Effector memory CD8-positive, alpha-beta T cell (primary cell): ENCODE measurements around the gene RASGRF2.

Source experiments
- ATAC-seq: fragments of 150-1000 bp; cut with Tn5 transposase; replicated peaks from 2 replicates; pipeline ENCODE4 v1.10.0; 2021; ENCODE audit warnings: mild to moderate bottlenecking, moderate library complexity
- DNase-seq, 3 experiments: peaks; one replicate each; pipeline ENCODE4 v3.0.0; 2021
- H3K27ac Mint-ChIP-seq, 2 donors: one replicate each; pipeline ENCODE4 v1.8.0; 2022; ENCODE audit warnings: mild to moderate bottlenecking in 2 of 2, mixed read lengths in 2 of 2, moderate library complexity in 2 of 2
- H3K27me3 Mint-ChIP-seq, 2 donors: one replicate each; pipeline ENCODE4 v1.8.0; 2022; ENCODE audit warnings: mixed read lengths in 2 of 2
- H3K36me3 Mint-ChIP-seq: one replicate; pipeline ENCODE4 v1.8.0; 2022; ENCODE audit warnings: mild to moderate bottlenecking, moderate library complexity, mixed read lengths; ENCODE audit not compliant: insufficient read depth
- H3K4me1 Mint-ChIP-seq, 2 donors: one replicate each; pipeline ENCODE4 v1.8.0; 2022; ENCODE audit warnings: low read depth in 2 of 2, mixed read lengths in 2 of 2
- H3K4me3 Mint-ChIP-seq, 2 donors: one replicate each; pipeline ENCODE4 v1.8.0; 2022; ENCODE audit warnings: mild to moderate bottlenecking in 2 of 2, mixed read lengths in 2 of 2, moderate library complexity in 2 of 2
- H3K9me3 Mint-ChIP-seq, 2 donors: one replicate each; pipeline ENCODE4 v1.8.0; 2022; ENCODE audit warnings: mixed read lengths in 2 of 2

RASGRF2 gene

GRCh38 chr5:81132381-81132780, 172.2 kb downstream of the RASGRF2 start:
- Mint-ChIP-seq H3K36me3 (peaks cover 20% of the 10 kb centered on the region), H3K27me3 (no peaks in the 10 kb centered on the region), H3K4me3 (no peak overlapping the region), H3K4me1 (peaks cover 0 to 3% of the 10 kb centered on the region in 2 donors), H3K27ac (peak overlapping the region in 1 of 2 donors; percentile 9), H3K9me3 (no peaks in the 10 kb centered on the region)
- no peak for DNase-seq
- no peak for ATAC-seq

- ATAC-seq: no peak
- H3K27me3 Mint-ChIP-seq: no peaks in the 10 kb centered on the region
- DNase-seq: no peak
- H3K27ac Mint-ChIP-seq: no peak overlapping the region
- peaks cover 14% of the 10 kb centered on the region for H3K36me3 Mint-ChIP-seq
- no peaks in the 10 kb centered on the region for H3K9me3 Mint-ChIP-seq
- no peak overlapping the region for H3K4me3 Mint-ChIP-seq
- peaks cover 0 to 3% of the 10 kb centered on the region in 2 donors for H3K4me1 Mint-ChIP-seq
Measured at GRCh38 chr5:81134066-81134465, 173.9 kb downstream of the RASGRF2 start.

GRCh38 chr5:81134566-81134965, 174.4 kb downstream of the RASGRF2 start:
- no peaks in the 10 kb centered on the region for H3K9me3 Mint-ChIP-seq
- DNase-seq (no peak), ATAC-seq (no peak)
- H3K27ac Mint-ChIP-seq: no peak overlapping the region
- no peak overlapping the region for H3K4me3 Mint-ChIP-seq
- peaks cover 0 to 3% of the 10 kb centered on the region in 2 donors for H3K4me1 Mint-ChIP-seq
- H3K27me3 Mint-ChIP-seq: no peaks in the 10 kb centered on the region
- peaks cover 18% of the 10 kb centered on the region for H3K36me3 Mint-ChIP-seq

GRCh38 chr5:81136557-81136956, 176.4 kb downstream of the RASGRF2 start:
- no peak for ATAC-seq
- Mint-ChIP-seq H3K27ac (no peak overlapping the region), H3K4me1 (peaks cover 0 to 5% of the 10 kb centered on the region in 2 donors), H3K36me3 (peaks cover 17% of the 10 kb centered on the region), H3K27me3 (no peaks in the 10 kb centered on the region), H3K9me3 (no peaks in the 10 kb centered on the region), H3K4me3 (no peak overlapping the region)
- DNase-seq: no peak

GRCh38 chr5:81137833-81138232, 177.7 kb downstream of the RASGRF2 start:
- Mint-ChIP-seq H3K27me3 (no peaks in the 10 kb centered on the region), H3K36me3 (peaks cover 11% of the 10 kb centered on the region), H3K4me3 (no peak overlapping the region), H3K27ac (no peak overlapping the region), H3K4me1 (peaks cover 0 to 5% of the 10 kb centered on the region in 2 donors), H3K9me3 (no peaks in the 10 kb centered on the region)
- ATAC-seq: no peak
- no peak for DNase-seq

GRCh38 chr5:81140441-81140840, 180.3 kb downstream of the RASGRF2 start:
- no peaks in the 10 kb centered on the region for H3K9me3 Mint-ChIP-seq
- H3K27ac Mint-ChIP-seq: no peak overlapping the region
- no peak for DNase-seq
- peaks cover 11% of the 10 kb centered on the region for H3K36me3 Mint-ChIP-seq
- H3K4me3 Mint-ChIP-seq: no peak overlapping the region
- peaks cover 0 to 5% of the 10 kb centered on the region in 2 donors for H3K4me1 Mint-ChIP-seq
- no peaks in the 10 kb centered on the region for H3K27me3 Mint-ChIP-seq
- ATAC-seq: no peak

GRCh38 chr5:81140943-81141342, 180.8 kb downstream of the RASGRF2 start:
- ATAC-seq (no peak), DNase-seq (no peak)
- H3K4me1 Mint-ChIP-seq: peaks cover 0 to 5% of the 10 kb centered on the region in 2 donors
- no peak overlapping the region for H3K4me3 Mint-ChIP-seq
- H3K27me3 Mint-ChIP-seq: no peaks in the 10 kb centered on the region
- H3K36me3 Mint-ChIP-seq: peaks cover 11% of the 10 kb centered on the region
- no peak overlapping the region for H3K27ac Mint-ChIP-seq
- H3K9me3 Mint-ChIP-seq: no peaks in the 10 kb centered on the region

- H3K27ac Mint-ChIP-seq: no peak overlapping the region
- H3K4me3 Mint-ChIP-seq: no peak overlapping the region
- H3K4me1 Mint-ChIP-seq: peaks cover 0 to 5% of the 10 kb centered on the region in 2 donors
- peaks cover 11% of the 10 kb centered on the region for H3K36me3 Mint-ChIP-seq
- DNase-seq: no peak
- H3K27me3 Mint-ChIP-seq: no peaks in the 10 kb centered on the region
- no peaks in the 10 kb centered on the region for H3K9me3 Mint-ChIP-seq
- ATAC-seq: no peak
Measured at GRCh38 chr5:81142108-81142507, 181.9 kb downstream of the RASGRF2 start.

- H3K9me3 Mint-ChIP-seq: no peaks in the 10 kb centered on the region
- H3K36me3 Mint-ChIP-seq: peaks cover under 1% of the 10 kb centered on the region
- peaks cover 0 to 3% of the 10 kb centered on the region in 2 donors for H3K4me1 Mint-ChIP-seq
- DNase-seq: no peak
- H3K4me3 Mint-ChIP-seq: no peak overlapping the region
- ATAC-seq: no peak
- H3K27ac Mint-ChIP-seq: no peak overlapping the region
- no peaks in the 10 kb centered on the region for H3K27me3 Mint-ChIP-seq
Measured at GRCh38 chr5:81145329-81145935, 185.3 kb downstream of the RASGRF2 start.

- no peaks in the 10 kb centered on the region for H3K27me3 Mint-ChIP-seq
- no peaks in the 10 kb centered on the region for H3K36me3 Mint-ChIP-seq
- no peaks in the 10 kb centered on the region for H3K9me3 Mint-ChIP-seq
- ATAC-seq (no peak), DNase-seq (no peak)
- H3K4me1 Mint-ChIP-seq: no peaks in the 10 kb centered on the region
- no peak overlapping the region for H3K27ac Mint-ChIP-seq
- no peak overlapping the region for H3K4me3 Mint-ChIP-seq
Measured at GRCh38 chr5:81146031-81146430, 185.9 kb downstream of the RASGRF2 start.

- no peak for DNase-seq
- H3K27ac Mint-ChIP-seq: peak overlapping the region in 1 of 2 donors; percentile 25
- H3K9me3 Mint-ChIP-seq: no peaks in the 10 kb centered on the region
- no peaks in the 10 kb centered on the region for H3K4me1 Mint-ChIP-seq
- ATAC-seq: no peak
- H3K4me3 Mint-ChIP-seq: no peak overlapping the region
- no peaks in the 10 kb centered on the region for H3K27me3 Mint-ChIP-seq
- H3K36me3 Mint-ChIP-seq: no peaks in the 10 kb centered on the region
Measured at GRCh38 chr5:81147011-81147885, 187.1 kb downstream of the RASGRF2 start.

- no peaks in the 10 kb centered on the region for H3K4me1 Mint-ChIP-seq
- no peak overlapping the region for H3K27ac Mint-ChIP-seq
- no peaks in the 10 kb centered on the region for H3K36me3 Mint-ChIP-seq
- no peak for ATAC-seq
- DNase-seq: no peak
- H3K4me3 Mint-ChIP-seq: no peak overlapping the region
- peaks cover 0 to under 1% of the 10 kb centered on the region in 2 donors for H3K9me3 Mint-ChIP-seq
- H3K27me3 Mint-ChIP-seq: no peaks in the 10 kb centered on the region
Measured at GRCh38 chr5:81147886-81148571, 187.9 kb downstream of the RASGRF2 start.

- Mint-ChIP-seq H3K9me3 (peaks cover 4 to 11% of the 10 kb centered on the region in 2 donors), H3K27ac (no peak overlapping the region), H3K36me3 (peaks cover 3% of the 10 kb centered on the region), H3K4me3 (no peak overlapping the region), H3K4me1 (no peaks in the 10 kb centered on the region), H3K27me3 (no peaks in the 10 kb centered on the region)
- DNase-seq: no peak
- no peak for ATAC-seq
Measured at GRCh38 chr5:81151546-81151945, 191.4 kb downstream of the RASGRF2 start.
